ENCODE data around the gene REXO1. TPM values are rescaled to one million over a fixed set of nuclear protein-coding genes. Genes with fewer than 3 reads are reported as not detected.

The REXO1 gene
- polyA plus RNA-seq, 3 donors, result 2.8 to 60.8 (median 3.0) TPM

DNA sequence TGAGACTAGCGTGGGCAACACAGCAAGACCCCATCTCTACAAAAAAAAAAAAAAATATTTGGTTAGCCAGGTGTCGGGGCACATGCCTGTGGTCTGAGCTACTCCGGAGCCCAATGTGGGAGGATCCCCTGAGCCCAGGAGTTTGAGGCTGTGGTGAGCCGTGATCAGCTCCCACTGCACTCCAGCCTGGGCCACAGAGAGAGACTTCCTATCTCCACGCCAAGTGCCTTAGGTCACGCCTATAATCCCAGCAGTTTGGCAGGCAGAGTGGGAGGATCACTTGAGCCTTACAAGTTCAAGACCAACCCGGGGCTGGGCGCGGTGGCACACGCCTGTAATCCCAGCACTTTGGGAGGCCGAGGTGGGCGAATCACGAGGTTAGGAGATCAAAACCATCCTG lies 48.2 kb upstream of the REXO1 start:
- TF ChIP-seq, protein P1, sequence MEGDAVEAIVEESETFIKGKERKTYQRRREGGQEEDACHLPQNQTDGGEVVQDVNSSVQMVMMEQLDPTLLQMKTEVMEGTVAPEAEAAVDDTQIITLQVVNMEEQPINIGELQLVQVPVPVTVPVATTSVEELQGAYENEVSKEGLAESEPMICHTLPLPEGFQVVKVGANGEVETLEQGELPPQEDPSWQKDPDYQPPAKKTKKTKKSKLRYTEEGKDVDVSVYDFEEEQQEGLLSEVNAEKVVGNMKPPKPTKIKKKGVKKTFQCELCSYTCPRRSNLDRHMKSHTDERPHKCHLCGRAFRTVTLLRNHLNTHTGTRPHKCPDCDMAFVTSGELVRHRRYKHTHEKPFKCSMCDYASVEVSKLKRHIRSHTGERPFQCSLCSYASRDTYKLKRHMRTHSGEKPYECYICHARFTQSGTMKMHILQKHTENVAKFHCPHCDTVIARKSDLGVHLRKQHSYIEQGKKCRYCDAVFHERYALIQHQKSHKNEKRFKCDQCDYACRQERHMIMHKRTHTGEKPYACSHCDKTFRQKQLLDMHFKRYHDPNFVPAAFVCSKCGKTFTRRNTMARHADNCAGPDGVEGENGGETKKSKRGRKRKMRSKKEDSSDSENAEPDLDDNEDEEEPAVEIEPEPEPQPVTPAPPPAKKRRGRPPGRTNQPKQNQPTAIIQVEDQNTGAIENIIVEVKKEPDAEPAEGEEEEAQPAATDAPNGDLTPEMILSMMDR (IDR thresholded peaks at IDR 0.05), result no peak
- no peaks in the 10 kb centered on the region for H3K36me3 ChIP-seq (replicated peaks in 1 of 2; ENCODE audit: control insufficient read depth in 1 of 2, insufficient read depth in 2 of 2, low read length in 2 of 2)
- H2AFZ ChIP-seq (ENCODE audit: insufficient read depth, low read depth, low read length, poor library complexity, severe bottlenecking), result no peak overlapping the region
- no peaks in the 10 kb centered on the region for H3K9me3 ChIP-seq (replicated peaks in 1 of 2; ENCODE audit: control insufficient read depth in 1 of 2, insufficient read depth in 1 of 2, low read length in 2 of 2)
- Mint-ChIP-seq H3K36me3 (no peaks in the 10 kb centered on the region), H3K27ac (peak overlapping the region; percentile 81 to 99 (median 95)), H3K4me3 (peak overlapping the region in 1 of 2 donors; percentile 26), H3K9me3 (peaks cover 0 to 1% (median 0%) of the 10 kb centered on the region in 7 donors), H3K4me1 (peaks cover 47% of the 10 kb centered on the region), H3K27me3 (ENCODE audit: low read depth in 3 of 3) (peaks cover 0 to 5% (median 0%) of the 10 kb centered on the region in 3 donors)
- H3K9ac ChIP-seq (ENCODE audit: insufficient read depth, low read length, poor library complexity, severe bottlenecking), result no peak overlapping the region
- H3K4me2 ChIP-seq (replicated peaks; ENCODE audit: extremely low read depth, low read length, poor library complexity, severe bottlenecking), result no peak overlapping the region
- intact Hi-C loops (cut with micrococcal nuclease), result loop anchor here in 1 of 2 donors (5.0 to 10.0 kb wide), 2 partner anchors 34 to 148 kb away; partner anchors contain the start of gene KLF16
- peak overlapping the region in 1 of 3 experiments; percentile 57 for H3K4me3 ChIP-seq (replicated peaks in 1 of 3; ENCODE audit: low read depth in 2 of 3, low read length in 3 of 3)
- peaks cover 49 to 54% of the 10 kb centered on the region in 2 donors for H3K4me1 ChIP-seq (ENCODE audit: control insufficient read depth in 1 of 2, insufficient read depth in 2 of 2, low read length in 2 of 2)
- no peaks in the 10 kb centered on the region for H3K79me2 ChIP-seq (ENCODE audit: insufficient read depth, low read length)
- H4K20me1 ChIP-seq (ENCODE audit: insufficient read depth, low read length), result no peaks in the 10 kb centered on the region
- DNase-seq, result no peak
- H3K27me3 ChIP-seq (ENCODE audit: control insufficient read depth in 2 of 2, insufficient read depth in 2 of 2, low read length in 2 of 2), result no peaks in the 10 kb centered on the region
- WGBS (ENCODE audit: insufficient coverage), result 54% methylated on average over 10 of the region's 13 CpGs
- H3K27ac ChIP-seq (ENCODE audit: low read depth in 1 of 2, low read length in 2 of 2), result peak overlapping the region; percentile 79 to 85

GRCh38 chr19:1893791-1894190 lies 45.5 kb upstream of the REXO1 start:
- H3K9me3 Mint-ChIP-seq, result peaks cover 0 to 1% (median 0%) of the 10 kb centered on the region in 7 donors
- Histone ChIP-seq H3K27me3 (ENCODE audit: control insufficient read depth in 2 of 2, insufficient read depth in 2 of 2, low read length in 2 of 2) (no peaks in the 10 kb centered on the region), H4K20me1 (ENCODE audit: insufficient read depth, low read length) (no peaks in the 10 kb centered on the region), H3K4me2 (replicated peaks; ENCODE audit: extremely low read depth, low read length, poor library complexity, severe bottlenecking) (no peak overlapping the region), H3K27ac (ENCODE audit: low read depth in 1 of 2, low read length in 2 of 2) (no peak overlapping the region), H2AFZ (ENCODE audit: insufficient read depth, low read depth, low read length, poor library complexity, severe bottlenecking) (no peak overlapping the region), H3K36me3 (replicated peaks in 1 of 2; ENCODE audit: control insufficient read depth in 1 of 2, insufficient read depth in 2 of 2, low read length in 2 of 2) (no peaks in the 10 kb centered on the region), H3K9me3 (replicated peaks in 1 of 2; ENCODE audit: control insufficient read depth in 1 of 2, insufficient read depth in 1 of 2, low read length in 2 of 2) (no peaks in the 10 kb centered on the region), H3K9ac (ENCODE audit: insufficient read depth, low read length, poor library complexity, severe bottlenecking) (no peak overlapping the region), H3K79me2 (ENCODE audit: insufficient read depth, low read length) (no peaks in the 10 kb centered on the region), H3K4me3 (replicated peaks in 1 of 3; ENCODE audit: low read depth in 2 of 3, low read length in 3 of 3) (no peak overlapping the region), H3K4me1 (ENCODE audit: control insufficient read depth in 1 of 2, insufficient read depth in 2 of 2, low read length in 2 of 2) (peaks cover 39 to 41% of the 10 kb centered on the region in 2 donors)
- H3K4me1 Mint-ChIP-seq, result peaks cover 35% of the 10 kb centered on the region
- H3K27ac Mint-ChIP-seq, result peak overlapping the region in 5 of 7 donors; percentile 25 to 83 (median 59)
- WGBS (ENCODE audit: insufficient coverage), result 86% methylated on average over 13 of the region's 17 CpGs
- TF ChIP-seq, protein P1 (IDR thresholded peaks at IDR 0.05), result no peak
- no peak for DNase-seq
- peaks cover 0 to 3% (median 0%) of the 10 kb centered on the region in 3 donors for H3K27me3 Mint-ChIP-seq (ENCODE audit: low read depth in 3 of 3)
- no peaks in the 10 kb centered on the region for H3K36me3 Mint-ChIP-seq
- intact Hi-C loops (cut with micrococcal nuclease), result loop anchor here in 1 of 2 donors (10.0 kb wide), 1 partner anchor 151 kb away; no protein-coding TSS in a partner anchor
- H3K4me3 Mint-ChIP-seq, result no peak overlapping the region

Measured in CD14-positive monocyte (primary cell).